SU-DHL-6 (cell line): Measurements from ENCODE around the gene KLK1.

ENCODE experiments used
- H2AFZ ChIP-seq: fragments of 200-600 bp; sonication (generic); 2 replicates; pipeline ENCODE4 v1.6.1; 2014; ENCODE audit warnings: low read depth, mild to moderate bottlenecking, moderate library complexity, mixed read lengths, antibody characterized with exemption, low read length; ENCODE audit not compliant: severe bottlenecking
- H3F3A ChIP-seq: fragments of 200-600 bp; shearing (Covaris generic); 2 replicates; pipeline ENCODE4 v1.6.0; 2016; ENCODE audit warnings: antibody characterized with exemption, mild to moderate bottlenecking; ENCODE audit not compliant: insufficient read depth
- H3K27ac ChIP-seq: fragments of 200-600 bp; sonication (generic); 2 replicates; pipeline ENCODE4 v1.5.1; 2016; ENCODE audit warnings: low read depth, mild to moderate bottlenecking, low read length, moderate library complexity, mixed read lengths
- H3K27me3 ChIP-seq: fragments of 200-600 bp; sonication (generic), shearing (Covaris generic); 2 replicates; pipeline ENCODE4 v1.6.0; 2014; ENCODE audit warnings: mild to moderate bottlenecking, low read length
- H3K36me3 ChIP-seq: fragments of 200-600 bp; sonication (generic); 2 replicates; pipeline ENCODE4 v1.6.1; 2014; ENCODE audit warnings: mild to moderate bottlenecking, low read length, mixed read lengths
- H3K4me2 ChIP-seq: fragments of 300-600, 200-600 bp; shearing (Covaris generic), sonication (generic); 2 replicates; pipeline ENCODE4 v1.6.0; 2014; ENCODE audit warnings: low read length, low read depth, mild to moderate bottlenecking; ENCODE audit not compliant: poor library complexity, severe bottlenecking
- H3K4me3 ChIP-seq: fragments of 200-600 bp; sonication (generic); 2 replicates; pipeline ENCODE4 v1.5.1; 2014; ENCODE audit warnings: antibody characterized with exemption, low read length, mild to moderate bottlenecking, mixed read lengths; ENCODE audit not compliant: insufficient read depth, poor library complexity, severe bottlenecking
- H3K79me2 ChIP-seq: fragments of 200-600 bp; sonication (generic); 2 replicates; pipeline ENCODE4 v1.6.1; 2014; ENCODE audit warnings: mild to moderate bottlenecking, low read length, moderate library complexity; ENCODE audit not compliant: insufficient read depth
- H3K9ac ChIP-seq: fragments of 200-600 bp; sonication (generic); 2 replicates; pipeline ENCODE4 v1.7.0; 2014; ENCODE audit warnings: mild to moderate bottlenecking, low read length
- H3K9me2 ChIP-seq: fragments of 200-600 bp; sonication (generic); replicated peaks from 2 replicates; pipeline ENCODE4 v1.6.1; 2014; ENCODE audit warnings: low read length; ENCODE audit not compliant: insufficient read depth
- H3K9me3 ChIP-seq: fragments of 200-600 bp; sonication (generic); 2 replicates; pipeline ENCODE4 v1.6.1; 2014; ENCODE audit warnings: low read length, mixed read lengths; ENCODE audit not compliant: insufficient read depth
- H4K20me1 ChIP-seq: fragments of 200-600 bp; sonication (generic); 2 replicates; pipeline ENCODE4 v1.6.1; 2014; ENCODE audit warnings: low read depth, mild to moderate bottlenecking, antibody characterized with exemption, low read length, moderate library complexity, mixed read lengths
- CTCF ChIP-seq: fragments of 200-600 bp; sonication (generic); IDR thresholded peaks from one replicate; pipeline ENCODE4 v1.5.1; 2017; ENCODE audit warnings: antibody characterized with exemption, mild to moderate bottlenecking, low read length, moderate library complexity; ENCODE audit not compliant: insufficient read depth, poor library complexity, severe bottlenecking
- EZH2phosphoT487 ChIP-seq: fragments of 200-600 bp; sonication (generic), shearing (Covaris generic); conservative IDR thresholded peaks from 2 replicates; pipeline ENCODE4 v1.6.1; 2018; ENCODE audit warnings: mild to moderate bottlenecking, antibody characterized with exemption, low read length, moderate library complexity, mixed read lengths

Gene KLK1

DNA sequence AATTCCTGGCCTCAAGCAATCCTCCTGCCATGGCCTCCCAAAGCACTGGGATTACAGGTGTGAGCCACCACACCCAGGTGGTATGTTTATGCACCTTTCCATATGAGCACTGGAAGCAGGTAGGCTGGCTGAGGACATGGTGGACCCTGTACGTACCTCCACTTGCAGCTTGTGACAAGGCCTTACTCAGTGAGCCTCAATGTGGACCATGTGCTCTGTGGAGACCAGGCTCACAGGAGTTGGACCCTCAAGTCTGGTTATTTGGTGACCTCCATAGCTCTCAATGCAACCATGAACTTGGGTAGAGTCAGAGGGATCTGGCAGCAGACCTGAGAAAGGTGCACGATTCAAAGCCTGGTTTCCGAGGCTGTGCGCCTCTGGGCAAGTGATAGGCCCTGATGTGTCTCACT, 27.9 kb downstream of the KLK1 start:
- Histone ChIP-seq H3K9me3 (no peaks in the 10 kb centered on the region), H3K4me3 (no peak overlapping the region), H3K36me3 (peaks cover under 1% of the 10 kb centered on the region; the same call in 1 of the 2 replicates), H3F3A (peaks cover 35% of the 10 kb centered on the region), H2AFZ (no peak overlapping the region), H3K4me2 (no peak overlapping the region), H3K9ac (no peak overlapping the region), H3K79me2 (peaks cover 9% of the 10 kb centered on the region; the same call in 1 of the 2 replicates), H3K27me3 (no peaks in the 10 kb centered on the region), H3K9me2 (no peaks in the 10 kb centered on the region), H3K27ac (peak overlapping the region; percentile 20), H4K20me1 (peaks cover 11% of the 10 kb centered on the region; the same call in 1 of the 2 replicates)
- no peak for TF ChIP-seq EZH2phosphoT487

GRCh38 chr19:50794876-50795663, 28.5 kb downstream of the KLK1 start:
- Histone ChIP-seq H3K9ac (no peak overlapping the region), H3K36me3 (no peaks in the 10 kb centered on the region), H3K27ac (peak overlapping the region; percentile 20; the same call in 1 of the 2 replicates), H2AFZ (no peak overlapping the region), H3K9me2 (no peaks in the 10 kb centered on the region), H3K4me2 (no peak overlapping the region), H3K79me2 (0 out of 2 replicates have a peak, but pooled peaks cover 6% of the 10 kb centered on the region), H3K9me3 (no peaks in the 10 kb centered on the region), H3K4me3 (no peak overlapping the region), H4K20me1 (peaks cover 11% of the 10 kb centered on the region; the same call in 1 of the 2 replicates), H3F3A (peaks cover 34% of the 10 kb centered on the region), H3K27me3 (no peaks in the 10 kb centered on the region)
- TF ChIP-seq EZH2phosphoT487 (no peak), CTCF (peak; percentile 22)

- peaks cover 6% of the 10 kb centered on the region; the same call in 1 of the 2 replicates for H4K20me1 ChIP-seq
- H3K4me2 ChIP-seq = no peak overlapping the region
- no peaks in the 10 kb centered on the region for H3K9me3 ChIP-seq
- TF ChIP-seq CTCF = no peak
- TF ChIP-seq EZH2phosphoT487 = no peak
- no peaks in the 10 kb centered on the region for H3K36me3 ChIP-seq
- H3K4me3 ChIP-seq = no peak overlapping the region
- H3K9ac ChIP-seq = no peak overlapping the region
- no peaks in the 10 kb centered on the region for H3K9me2 ChIP-seq
- peaks cover 34% of the 10 kb centered on the region for H3F3A ChIP-seq
- no peaks in the 10 kb centered on the region for H3K27me3 ChIP-seq
- no peak overlapping the region for H2AFZ ChIP-seq
- no peak overlapping the region for H3K27ac ChIP-seq
- H3K79me2 ChIP-seq = no peaks in the 10 kb centered on the region
These were observed 29.3 kb downstream of the KLK1 start for GRCh38 chr19:50794074-50794875.
